GM20000 (cell line): Measurements from ENCODE around the gene IQCH.

Source experiments
- DNase-seq: peaks from one replicate; pipeline ENCODE4 v3.0.0; 2012; ENCODE audit warnings: low spot score
- CTCF ChIP-seq: IDR thresholded peaks from 2 replicates; pipeline ENCODE4 v1.5.1; 2012; ENCODE audit warnings: mild to moderate bottlenecking, control low read depth; ENCODE audit errors: extremely low read depth, missing control alignments

The IQCH gene

GRCh38 chr15:67542420-67543347 is 288.1 kb downstream of the IQCH start, which contains the start of gene MAP2K5:
Gene MAP2K5 (plus strand): TSS chr15:67542703. CDS start chr15:67543336, 633 bp downstream.
- TF ChIP-seq CTCF: no peak
- DNase-seq: peak; percentile 90

GRCh38 chr15:67543348-67543718 is 288.7 kb downstream of the IQCH start:
- TF ChIP-seq CTCF: no peak
- no peak for DNase-seq

- DNase-seq: no peak
- TF ChIP-seq CTCF: no peak
Observed at GRCh38 chr15:67544475-67544874, 289.9 kb downstream of the IQCH start.

GRCh38 chr15:67545864-67546263 is 291.3 kb downstream of the IQCH start:
- no peak for TF ChIP-seq CTCF
- DNase-seq: no peak

- DNase-seq: no peak
- TF ChIP-seq CTCF: no peak
Observed at GRCh38 chr15:67547064-67547463, 292.5 kb downstream of the IQCH start.

- no peak for TF ChIP-seq CTCF
- no peak for DNase-seq
Observed at GRCh38 chr15:67547836-67548235, 293.2 kb downstream of the IQCH start.

GRCh38 chr15:67548236-67548852 is 293.8 kb downstream of the IQCH start:
- TF ChIP-seq CTCF: no peak
- DNase-seq: no peak
